IMR-90 (cell line): ENCODE results near the gene MEGF10. TPM values are rescaled to one million over a fixed set of nuclear protein-coding genes. Genes with fewer than 3 reads are reported as not detected.
A peak's percentile ranks its signal among the peaks of the same experiment; 100 is the strongest.
"Not testable (repeated sequence)": the region's sequence is repeated elsewhere in the genome, so short reads cannot be mapped to it uniquely, and the experiment has no call there.

Experiments used
- ATAC-seq: fragments of 200-7000 bp; cut with Tn5 transposase; 2 replicates; pipeline ENCODE4 v1.9.1; 2020; ENCODE audit warnings: low read depth, mild to moderate bottlenecking, moderate library complexity
- BruUV-seq: library from RNA; stranded (reverse); fragments of 400-500 nt; replicated peaks from 2 replicates; lab custom pipeline; 2021; lab: Mats Ljungman, UMichigan
- CTCF ChIA-PET: fragments of 300-600 bp; formaldehyde crosslinking; extraction: SDS; loops from one replicate; lab custom pipeline; 2021; ENCODE audit warnings: antibody characterized with exemption; lab: Yijun Ruan, JAX
- POLR2A ChIA-PET: fragments of 300-600 bp; sonication (Branson Sonifier 250); formaldehyde crosslinking; loops from one replicate; lab custom pipeline; 2022; ENCODE audit warnings: antibody characterized with exemption; ENCODE audit not compliant: unreplicated experiment; lab: Charles Lee
- DNase-seq: peaks from one replicate; pipeline ENCODE4 v3.0.0; 2013
- H2AFZ ChIP-seq: replicated peaks from 2 replicates; pipeline ENCODE3; 2013; ENCODE audit warnings: low read length, mild to moderate bottlenecking; ENCODE audit not compliant: poor library complexity
- H2AK5ac ChIP-seq: 2 replicates; pipeline ENCODE4 v1.6.1; 2013; ENCODE audit warnings: low read depth, low read length, inconsistent platforms
- H2AK9ac ChIP-seq: replicated peaks from 2 replicates; pipeline ENCODE3; 2013; ENCODE audit warnings: mild to moderate bottlenecking, low read depth, low read length, moderate library complexity; ENCODE audit not compliant: poor library complexity
- H2BK120ac ChIP-seq: 2 replicates; pipeline ENCODE4 v1.6.1; 2013; ENCODE audit warnings: low read depth, low read length, inconsistent platforms
- H2BK15ac ChIP-seq: 3 replicates; pipeline ENCODE4 v1.6.1; 2013; ENCODE audit warnings: low read depth, low read length, inconsistent platforms
- H2BK20ac ChIP-seq: 2 replicates; pipeline ENCODE4 v1.6.1; 2013; ENCODE audit warnings: low read depth, mild to moderate bottlenecking, inconsistent platforms, low read length, moderate library complexity
- H2BK5ac ChIP-seq: 2 replicates; pipeline ENCODE4 v1.6.1; 2013; ENCODE audit warnings: mild to moderate bottlenecking, low read depth, low read length, inconsistent platforms; ENCODE audit not compliant: poor library complexity, severe bottlenecking
- H3K14ac ChIP-seq: replicated peaks from 2 replicates; pipeline ENCODE4 v1.6.1; 2013; ENCODE audit warnings: low read depth, low read length, inconsistent platforms
- H3K18ac ChIP-seq: 2 replicates; pipeline ENCODE4 v1.6.1; 2013; ENCODE audit warnings: low read depth, low read length, control low read depth
- H3K23ac ChIP-seq: 2 replicates; pipeline ENCODE4 v1.6.1; 2013; ENCODE audit warnings: low read depth, low read length, inconsistent platforms
- H3K27ac ChIP-seq: 2 replicates; pipeline ENCODE4 v1.5.1; 2013; ENCODE audit warnings: mild to moderate bottlenecking, control low read depth, low read length; ENCODE audit not compliant: insufficient read depth
- H3K27me3 ChIP-seq: 2 replicates; pipeline ENCODE4 v1.6.1; 2013; ENCODE audit warnings: low read length; ENCODE audit not compliant: control insufficient read depth, insufficient read depth
- H3K36me3 ChIP-seq: 2 replicates; pipeline ENCODE4 v1.6.1; 2013; ENCODE audit warnings: low read length, mixed read lengths; ENCODE audit not compliant: control insufficient read depth, insufficient read depth
- H3K4ac ChIP-seq: 2 replicates; pipeline ENCODE4 v1.6.1; 2013; ENCODE audit warnings: low read depth, low read length, inconsistent platforms
- H3K4me1 ChIP-seq: 2 replicates; pipeline ENCODE4 v1.6.1; 2013; ENCODE audit warnings: low read length, mixed read lengths; ENCODE audit not compliant: control insufficient read depth, insufficient read depth
- H3K4me2 ChIP-seq: 2 replicates; pipeline ENCODE4 v1.6.1; 2013; ENCODE audit warnings: low read depth, mild to moderate bottlenecking, control low read depth, low read length, moderate library complexity
- H3K4me3 ChIP-seq: 2 replicates; pipeline ENCODE4 v1.5.1; 2013; ENCODE audit warnings: low read depth, mild to moderate bottlenecking, control low read depth, low read length, moderate library complexity; ENCODE audit not compliant: insufficient read depth
- H3K56ac ChIP-seq: 2 replicates; pipeline ENCODE4 v1.6.1; 2013; ENCODE audit warnings: low read length, inconsistent platforms; ENCODE audit not compliant: insufficient read depth; ENCODE audit errors: extremely low read depth
- H3K79me1 ChIP-seq, 2 experiments: 2 replicates each; pipeline ENCODE4 v1.6.1; 2013; ENCODE audit warnings: low read length in 2 of 2, inconsistent platforms in 1 of 2, low read depth in 1 of 2
- H3K9ac ChIP-seq: 2 replicates; pipeline ENCODE4 v1.6.1; 2013; ENCODE audit warnings: low read depth, low read length, control low read depth
- H3K9me1 ChIP-seq: 2 replicates; pipeline ENCODE4 v1.6.1; 2013; ENCODE audit warnings: low read length, inconsistent platforms; ENCODE audit not compliant: insufficient read depth
- H3K9me3 ChIP-seq: 2 replicates; pipeline ENCODE4 v1.6.1; 2013; ENCODE audit warnings: low read length; ENCODE audit not compliant: control insufficient read depth, insufficient read depth
- H4K20me1 ChIP-seq: 2 replicates; pipeline ENCODE4 v1.6.1; 2013; ENCODE audit warnings: low read length, inconsistent platforms; ENCODE audit not compliant: insufficient read depth
- H4K5ac ChIP-seq: 2 replicates; pipeline ENCODE4 v1.6.1; 2013; ENCODE audit warnings: mild to moderate bottlenecking, low read depth, low read length, control low read depth
- H4K8ac ChIP-seq, 2 experiments: 2 replicates each; pipeline ENCODE4 v1.6.1; 2013; ENCODE audit warnings: low read depth in 2 of 2, low read length in 2 of 2, control low read depth in 1 of 2, inconsistent platforms in 1 of 2
- H4K91ac ChIP-seq: 2 replicates; pipeline ENCODE4 v1.6.1; 2013; ENCODE audit warnings: low read depth, low read length, inconsistent platforms; ENCODE audit not compliant: insufficient read depth
- FOS ChIP-seq: fragments of 150-350 bp; IDR thresholded peaks from 2 replicates; pipeline ENCODE4 v1.6.1; 2016; ENCODE audit warnings: low read depth, low read length
- POLR2A ChIP-seq: IDR thresholded peaks from 2 replicates; pipeline ENCODE4 v1.6.1; 2012; ENCODE audit warnings: mild to moderate bottlenecking, low read depth, low read length
- SMC3 ChIP-seq: fragments of 150-350 bp; IDR thresholded peaks from 2 replicates; pipeline ENCODE4 v1.6.1; 2016; ENCODE audit warnings: low read depth, mild to moderate bottlenecking, antibody characterized with exemption, low read length, moderate library complexity
- WGBS, 2 experiments: methylation state at CpG; one replicate each; pipeline versions ENCODE4 v1.1.5 to v1.1.7; 2013; ENCODE audit warnings: missing lambda C conversion rate in 2 of 2; ENCODE audit not compliant: insufficient read length in 1 of 2; ENCODE audit errors: extremely low coverage in 2 of 2; 5-methylcytosine and 5-hydroxymethylcytosine counted together
- dilution Hi-C: fragments of 300-500 bp; cut with HindIII; formaldehyde crosslinking; loops from one replicate; pipeline ENCODE4 v1.14.3; 2018; ENCODE audit warnings: low sequenced_read_pairs; ENCODE audit not compliant: unreplicated experiment
- in situ Hi-C: fragments of 300-500 bp; cut with MboI; formaldehyde crosslinking; loops from 3 replicates; pipeline ENCODE4 v1.14.3; 2019; ENCODE audit warnings: low sequenced_read_pairs, inconsistent platforms, mixed read lengths
- intact Hi-C: fragments of 100-400 bp; cut with micrococcal nuclease; formaldehyde crosslinking; loops from 2 replicates; pipeline ENCODE4 v1.10.0; 2022
- polyA plus RNA-seq, 3 experiments: library from polyadenylated mRNA; depleted of rRNA; stranded (reverse); fragments of >200 nt; gene quantifications; 2 replicates each; pipeline ENCODE4 v1.2.3, GENCODE V29; 2012; ENCODE audit warnings: low replicate concordance in 1 of 3
- total RNA-seq: library from RNA; depleted of rRNA; stranded (reverse); fragments of >200 nt; gene quantifications from 2 replicates; pipeline ENCODE4 v1.2.3, GENCODE V29; 2012

MEGF10 gene
- total and polyA plus RNA-seq, 2 of the 4 experiments (the other 2 are of a cell fraction), result not detected

DNA sequence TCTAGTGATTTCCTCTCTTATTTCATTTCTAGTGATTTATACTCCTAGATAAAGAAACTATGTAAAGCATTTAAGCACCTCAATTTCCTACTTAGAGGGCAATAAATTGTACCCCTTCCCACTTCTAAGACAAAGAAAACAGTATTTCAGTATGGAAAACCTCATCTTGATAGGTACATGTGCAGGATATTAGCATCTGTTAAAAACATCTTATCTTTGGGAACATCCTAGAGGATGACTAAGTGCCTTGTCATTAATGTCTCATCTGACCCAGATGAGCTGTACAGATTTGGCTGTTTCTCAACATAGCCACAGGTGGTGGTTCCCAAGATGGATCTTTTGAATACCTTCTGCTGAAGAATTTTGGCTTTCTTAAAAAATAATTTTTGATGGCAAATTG lies 5.7 kb downstream of the MEGF10 start:
- no peak overlapping the region for H3K9ac ChIP-seq
- no peak overlapping the region for H2BK20ac ChIP-seq
- H2BK5ac ChIP-seq, result no peak overlapping the region
- dilution Hi-C loops, result no loop called here
- H4K8ac ChIP-seq, result no peak overlapping the region
- H3K27ac ChIP-seq, result no peak overlapping the region
- CTCF ChIA-PET, result no interaction called here
- H3K27me3 ChIP-seq, result peaks cover 35% of the 10 kb centered on the region
- no peak overlapping the region for H2AK9ac ChIP-seq
- H4K20me1 ChIP-seq, result no peaks in the 10 kb centered on the region
- no peaks in the 10 kb centered on the region for H3K9me1 ChIP-seq
- no peak overlapping the region for H4K5ac ChIP-seq
- H3K79me1 ChIP-seq, result no peaks in the 10 kb centered on the region
- H2AFZ ChIP-seq, result no peak overlapping the region
- H2BK120ac ChIP-seq, result no peak overlapping the region
- intact Hi-C loops, result no loop called here
- H3K14ac ChIP-seq, result no peak overlapping the region
- no TSS peak for BruUV-seq
- H3K56ac ChIP-seq, result no peak overlapping the region
- H2AK5ac ChIP-seq, result no peak overlapping the region
- no peak overlapping the region for H3K18ac ChIP-seq
- in situ Hi-C loops, result loop anchor here (10.0 kb wide), 1 partner anchor 188 kb away; no protein-coding TSS in a partner anchor
- no peak for ATAC-seq
- H3K4ac ChIP-seq, result no peak overlapping the region
- peak; percentile 45 for DNase-seq
- no peak overlapping the region for H3K23ac ChIP-seq
- H4K91ac ChIP-seq, result no peak overlapping the region
- TF ChIP-seq POLR2A, result no peak
- TF ChIP-seq FOS, result no peak
- TF ChIP-seq SMC3, result no peak
- POLR2A ChIA-PET, result no interaction called here
- no peaks in the 10 kb centered on the region for H3K36me3 ChIP-seq
- no peak overlapping the region for H2BK15ac ChIP-seq
- no peak overlapping the region for H3K4me2 ChIP-seq
- H3K4me3 ChIP-seq, result no peak overlapping the region
- H3K4me1 ChIP-seq, result no peaks in the 10 kb centered on the region
- H3K9me3 ChIP-seq, result no peaks in the 10 kb centered on the region

DNA sequence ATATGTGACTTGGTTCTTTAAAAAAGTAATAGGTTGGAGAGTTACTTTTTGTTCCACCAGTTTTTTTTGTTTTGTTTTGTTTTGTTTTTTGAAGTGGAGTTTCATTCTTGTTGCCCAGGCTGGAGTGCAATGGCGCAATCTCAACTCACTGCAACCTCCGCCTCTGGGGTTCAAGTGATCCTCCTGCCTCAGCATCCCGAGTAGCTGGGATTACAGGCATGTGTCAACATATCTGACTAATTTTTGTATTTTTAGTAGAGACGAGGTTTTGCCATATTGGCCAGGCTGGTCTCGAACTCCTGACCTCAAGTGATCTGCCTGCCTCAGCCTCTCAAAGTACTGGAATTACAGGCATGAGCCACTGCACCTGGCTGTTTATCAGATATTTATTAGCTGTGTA lies 6.3 kb downstream of the MEGF10 start:
- BruUV-seq, H3K79me1 ChIP-seq, H2BK15ac ChIP-seq, DNase-seq, H3K4me3 ChIP-seq, H2AK9ac ChIP-seq, H3K23ac ChIP-seq, H3K14ac ChIP-seq, H3K9me3 ChIP-seq, H3K9me1 ChIP-seq, POLR2A ChIA-PET, H2BK5ac ChIP-seq, H3K56ac ChIP-seq, H3K4me1 ChIP-seq, ATAC-seq, CTCF ChIA-PET, H4K8ac ChIP-seq, H2BK120ac ChIP-seq, H3K27ac ChIP-seq, H2AFZ ChIP-seq, H2BK20ac ChIP-seq, H4K91ac ChIP-seq, H4K20me1 ChIP-seq, H3K9ac ChIP-seq, intact Hi-C loops, dilution Hi-C loops, H3K4me2 ChIP-seq, H3K18ac ChIP-seq, H3K4ac ChIP-seq, H3K36me3 ChIP-seq, H2AK5ac ChIP-seq, H4K5ac ChIP-seq: not testable (repeated sequence)
- no CpG with 5 or more reads among the region's 5 CpGs for WGBS, 2 experiments
- in situ Hi-C loops, result loop anchor here (10.0 kb wide), 1 partner anchor 188 kb away; no protein-coding TSS in a partner anchor
- peaks cover 29% of the 10 kb centered on the region for H3K27me3 ChIP-seq
